BJ (cell line): ENCODE results near the gene RAPGEF1. TPM values are rescaled to one million over a fixed set of nuclear protein-coding genes. Genes with fewer than 3 reads are reported as not detected.

ENCODE experiments used
- CTCF ChIA-PET: fragments of 350-600 bp; formaldehyde crosslinking; extraction: SDS; loops from one replicate; lab custom pipeline; 2021; ENCODE audit warnings: antibody characterized with exemption, inconsistent platforms; lab: Yijun Ruan, JAX
- POLR2A ChIA-PET: fragments of 300-600 bp; sonication (Branson Sonifier 250); formaldehyde crosslinking; extraction: SDS; loops from one replicate; lab custom pipeline; 2021; ENCODE audit warnings: antibody characterized with exemption; lab: Charles Lee
- DNase-seq: peaks from one replicate; pipeline ENCODE4 v3.0.0-alpha.2; 2011; ENCODE audit warnings: low read depth
- H3K27me3 ChIP-seq: 2 replicates; pipeline ENCODE4 v1.6.0; 2011; ENCODE audit warnings: low read length; ENCODE audit not compliant: control insufficient read depth, insufficient read depth
- H3K36me3 ChIP-seq: 2 replicates; pipeline ENCODE4 v1.5.1; 2011; ENCODE audit warnings: low read length; ENCODE audit not compliant: control insufficient read depth, insufficient read depth
- H3K4me3 ChIP-seq: 2 replicates; pipeline ENCODE4 v1.5.1; 2011; ENCODE audit warnings: low read depth, mild to moderate bottlenecking, control low read depth, low read length
- polyA plus RNA-seq: library from polyadenylated mRNA; depleted of rRNA; stranded (reverse); fragments of >200 nt; gene quantifications from 2 replicates; pipeline ENCODE4 v1.2.3, GENCODE V29; 2011
- TF ChIP-seq, protein P1 (sequence below): IDR thresholded peaks from 2 replicates; pipeline ENCODE4 v1.5.1; 2011; ENCODE audit warnings: low read depth, mild to moderate bottlenecking, control low read depth, inconsistent platforms, low read length, moderate library complexity; ENCODE audit not compliant: insufficient read depth

RAPGEF1 gene
- polyA plus RNA-seq, 1 experiment: 31.6 TPM

GRCh38 chr9:131781069-131781468 lies 41.2 kb upstream of the RAPGEF1 start:
- H3K36me3 ChIP-seq: no peaks in the 10 kb centered on the region
- H3K4me3 ChIP-seq: no peak overlapping the region
- CTCF ChIA-PET: interaction anchor here (0.6 to 1.1 kb wide), 2 partner anchors 15 to 455 kb away, joined by 3 read pairs; no protein-coding TSS in a partner anchor
- POLR2A ChIA-PET: no interaction called here
- H3K27me3 ChIP-seq: peaks cover 3% of the 10 kb centered on the region
- DNase-seq: no peak
- TF ChIP-seq, protein P1, sequence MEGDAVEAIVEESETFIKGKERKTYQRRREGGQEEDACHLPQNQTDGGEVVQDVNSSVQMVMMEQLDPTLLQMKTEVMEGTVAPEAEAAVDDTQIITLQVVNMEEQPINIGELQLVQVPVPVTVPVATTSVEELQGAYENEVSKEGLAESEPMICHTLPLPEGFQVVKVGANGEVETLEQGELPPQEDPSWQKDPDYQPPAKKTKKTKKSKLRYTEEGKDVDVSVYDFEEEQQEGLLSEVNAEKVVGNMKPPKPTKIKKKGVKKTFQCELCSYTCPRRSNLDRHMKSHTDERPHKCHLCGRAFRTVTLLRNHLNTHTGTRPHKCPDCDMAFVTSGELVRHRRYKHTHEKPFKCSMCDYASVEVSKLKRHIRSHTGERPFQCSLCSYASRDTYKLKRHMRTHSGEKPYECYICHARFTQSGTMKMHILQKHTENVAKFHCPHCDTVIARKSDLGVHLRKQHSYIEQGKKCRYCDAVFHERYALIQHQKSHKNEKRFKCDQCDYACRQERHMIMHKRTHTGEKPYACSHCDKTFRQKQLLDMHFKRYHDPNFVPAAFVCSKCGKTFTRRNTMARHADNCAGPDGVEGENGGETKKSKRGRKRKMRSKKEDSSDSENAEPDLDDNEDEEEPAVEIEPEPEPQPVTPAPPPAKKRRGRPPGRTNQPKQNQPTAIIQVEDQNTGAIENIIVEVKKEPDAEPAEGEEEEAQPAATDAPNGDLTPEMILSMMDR: no peak

DNA sequence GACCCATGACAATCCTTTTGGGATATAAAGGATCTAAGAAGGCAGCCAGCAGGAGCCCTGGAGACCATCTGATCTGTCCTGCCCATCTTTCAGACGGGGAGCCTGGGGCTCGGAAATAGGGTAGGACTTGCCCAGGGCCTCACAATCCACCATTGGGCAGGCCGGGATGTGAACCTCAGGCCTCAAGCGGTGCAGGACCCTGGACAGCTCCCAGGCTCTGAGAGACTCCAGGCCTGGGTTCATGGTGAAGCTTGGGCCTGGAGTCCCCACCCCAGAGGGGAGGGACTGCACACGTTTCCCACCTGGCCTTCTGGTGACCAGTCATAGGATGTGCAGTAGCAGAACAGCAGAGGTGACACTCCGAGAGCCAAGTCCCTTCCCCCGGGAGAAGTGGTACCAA lies 36.6 kb upstream of the RAPGEF1 start:
- Histone ChIP-seq H3K27me3 (no peaks in the 10 kb centered on the region; the same call in 1 of the 2 replicates), H3K36me3 (no peaks in the 10 kb centered on the region), H3K4me3 (no peak overlapping the region)
- POLR2A ChIA-PET: no interaction called here
- CTCF ChIA-PET: no interaction called here
- DNase-seq: no peak
- TF ChIP-seq, protein P1: no peak

DNA sequence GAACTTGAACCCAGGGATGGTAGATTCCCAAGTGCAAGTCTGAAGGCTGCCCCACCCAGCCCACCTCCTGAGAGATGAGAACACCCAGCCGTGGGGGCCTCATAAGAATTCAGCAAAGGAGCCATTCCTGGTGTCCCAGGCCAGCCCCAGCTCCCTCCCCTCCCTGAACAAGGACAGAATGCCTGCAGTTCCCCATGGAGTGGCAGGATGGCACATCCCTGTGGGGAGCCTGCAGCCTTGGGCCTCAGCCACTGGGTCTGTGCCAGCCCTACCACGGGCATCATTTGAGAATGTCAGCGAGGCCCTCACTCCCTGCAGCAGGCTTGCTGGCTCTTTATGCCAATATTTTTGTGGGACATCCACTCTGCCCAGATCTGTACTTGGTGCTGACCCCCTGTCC lies 36.2 kb upstream of the RAPGEF1 start:
- ChIA-PET CTCF (no interaction called here), POLR2A (no interaction called here)
- no peaks in the 10 kb centered on the region; the same call in 1 of the 2 replicates for H3K27me3 ChIP-seq
- DNase-seq: no peak
- no peak overlapping the region for H3K4me3 ChIP-seq
- H3K36me3 ChIP-seq: no peaks in the 10 kb centered on the region
- TF ChIP-seq, protein P1: no peak

GRCh38 chr9:131774636-131775035 lies 34.8 kb upstream of the RAPGEF1 start:
- Histone ChIP-seq H3K36me3 (no peaks in the 10 kb centered on the region), H3K4me3 (no peak overlapping the region), H3K27me3 (peaks cover 4% of the 10 kb centered on the region; the same call in 1 of the 2 replicates)
- CTCF ChIA-PET: interaction anchor here (1.0 to 2.3 kb wide), 3 partner anchors 12 to 462 kb away, joined by 3 to 10 read pairs (median 9); no protein-coding TSS in a partner anchor
- POLR2A ChIA-PET: no interaction called here
- no peak for DNase-seq
- TF ChIP-seq, protein P1: no peak

DNA sequence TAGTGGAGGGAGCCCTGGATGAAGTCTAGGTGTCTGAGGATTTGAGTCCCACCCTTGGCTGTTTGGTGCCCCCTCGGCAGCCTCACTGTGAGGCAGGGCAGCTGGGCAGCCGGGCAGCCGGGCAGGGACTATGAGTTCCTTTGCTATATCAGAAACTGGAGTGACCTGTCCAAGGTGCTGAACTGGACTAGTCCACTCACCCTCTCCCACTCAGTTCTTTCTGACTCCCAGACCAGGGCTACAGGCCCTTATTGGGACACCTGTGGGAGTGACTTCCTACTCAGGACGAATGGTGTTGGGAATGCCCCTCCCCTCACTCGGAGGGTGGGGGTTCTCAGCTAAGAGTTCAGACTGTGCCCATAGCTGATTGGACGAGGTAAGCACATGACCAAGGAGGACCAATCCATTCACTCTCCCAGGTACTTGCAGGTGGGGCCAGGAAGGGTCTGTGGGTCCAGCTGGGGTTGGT lies 34.1 kb upstream of the RAPGEF1 start:
- POLR2A ChIA-PET: no interaction called here
- H3K4me3 ChIP-seq: no peak overlapping the region
- H3K27me3 ChIP-seq: peaks cover 5% of the 10 kb centered on the region; the same call in 1 of the 2 replicates
- DNase-seq: no peak
- no peaks in the 10 kb centered on the region for H3K36me3 ChIP-seq
- TF ChIP-seq, protein P1: no peak
- CTCF ChIA-PET: interaction anchor here (1.0 to 2.3 kb wide), 3 partner anchors 11 to 463 kb away, joined by 3 to 10 read pairs (median 9); no protein-coding TSS in a partner anchor
